Measurements from ENCODE around the gene CEP290. TPM values are rescaled to one million over a fixed set of nuclear protein-coding genes. Genes with fewer than 3 reads are reported as not detected.

CEP290 gene
- total and polyA plus RNA-seq, 2 donors (not counting 3 experiments of a cell fraction or from before 2014, with no cell fraction given) = 3.9 to 16.5 TPM

GRCh38 chr12:88092771-88093170, 49.1 kb downstream of the CEP290 start:
- dilution Hi-C loops (cut with MboI; ENCODE audit: extremely low pct_ligation_motif_present, low sequenced_read_pairs) (no loop called here), intact Hi-C loops (cut with micrococcal nuclease) (no loop called here)
- FAIRE-seq = no peak
- Histone ChIP-seq H3K4me2 (ENCODE audit: insufficient read depth, low read length) (no peak overlapping the region), H3K4me1 (ENCODE audit: control insufficient read depth, extremely low read depth, insufficient read depth, low read length) (no peaks in the 10 kb centered on the region), H4K20me1 (replicated peaks; ENCODE audit: control insufficient read depth, extremely low read depth, insufficient read depth, low read length) (no peaks in the 10 kb centered on the region), H3K9me3 (replicated peaks; ENCODE audit: control insufficient read depth, insufficient read depth, low read length) (no peaks in the 10 kb centered on the region), H3K27me3 (ENCODE audit: control insufficient read depth in 2 of 2, insufficient read depth in 2 of 2, low read length in 2 of 2) (no peaks in the 10 kb centered on the region), H3K4me3 (replicated peaks in 1 of 3; ENCODE audit: insufficient read depth in 1 of 3, low read depth in 1 of 3, low read length in 3 of 3) (no peak overlapping the region), H3K9me1 (replicated peaks; ENCODE audit: control insufficient read depth, extremely low read depth, insufficient read depth, low read length) (no peaks in the 10 kb centered on the region), H3K9ac (replicated peaks; ENCODE audit: extremely low read depth, insufficient read depth, low read length) (no peak overlapping the region), H3K79me2 (ENCODE audit: control insufficient read depth, insufficient read depth, low read length) (no peaks in the 10 kb centered on the region), H3K36me3 (ENCODE audit: control insufficient read depth in 2 of 2, extremely low read depth in 1 of 2, insufficient read depth in 2 of 2, low read length in 2 of 2) (peaks cover 3 to 4% of the 10 kb centered on the region in 2 experiments), H2AFZ (ENCODE audit: low read depth, low read length) (no peak overlapping the region), H3K27ac (ENCODE audit: insufficient read depth, low read depth, low read length) (no peak overlapping the region)
- no peak for DNase-seq (ENCODE audit: low read depth, low spot score)
- TF ChIP-seq CTCF (IDR thresholded peaks at IDR 0.05; ENCODE audit: extremely low read depth in 1 of 2, insufficient read depth in 1 of 2, low read depth in 1 of 2, low read length in 2 of 2) (no peak), MAX (IDR thresholded peaks at IDR 0.05; ENCODE audit: insufficient read depth, insufficient read length) (no peak), MYC (IDR thresholded peaks at IDR 0.05; ENCODE audit: low read depth, low read length) (no peak), POLR2AphosphoS5 (IDR thresholded peaks at IDR 0.05; ENCODE audit: insufficient read depth, low read depth, low read length) (no peak), POLR2A (IDR thresholded peaks at IDR 0.05; ENCODE audit: low read depth, low read length) (no peak), EZH2 (IDR thresholded peaks at IDR 0.05; ENCODE audit: borderline replicate concordance, low read depth, low read length, severe bottlenecking) (no peak), JUN (IDR thresholded peaks at IDR 0.05; ENCODE audit: borderline replicate concordance, insufficient read depth, insufficient read length, low read depth) (no peak), GATA2 (IDR thresholded peaks at IDR 0.05; ENCODE audit: insufficient read depth, insufficient read length, low read depth, low read length) (no peak)
- BruUV-seq (replicated peaks) = no TSS peak
- POLR2A ChIA-PET = no interaction called here
- CTCF ChIA-PET = no interaction called here

All from endothelial cell of umbilical vein (primary cell).